ENCODE measurements around the gene ICAM5. TPM values are rescaled to one million over a fixed set of nuclear protein-coding genes. Genes with fewer than 3 reads are reported as not detected.

ICAM5 gene
- total RNA-seq, 1 experiment from 2014 or later = 53.9 TPM

DNA sequence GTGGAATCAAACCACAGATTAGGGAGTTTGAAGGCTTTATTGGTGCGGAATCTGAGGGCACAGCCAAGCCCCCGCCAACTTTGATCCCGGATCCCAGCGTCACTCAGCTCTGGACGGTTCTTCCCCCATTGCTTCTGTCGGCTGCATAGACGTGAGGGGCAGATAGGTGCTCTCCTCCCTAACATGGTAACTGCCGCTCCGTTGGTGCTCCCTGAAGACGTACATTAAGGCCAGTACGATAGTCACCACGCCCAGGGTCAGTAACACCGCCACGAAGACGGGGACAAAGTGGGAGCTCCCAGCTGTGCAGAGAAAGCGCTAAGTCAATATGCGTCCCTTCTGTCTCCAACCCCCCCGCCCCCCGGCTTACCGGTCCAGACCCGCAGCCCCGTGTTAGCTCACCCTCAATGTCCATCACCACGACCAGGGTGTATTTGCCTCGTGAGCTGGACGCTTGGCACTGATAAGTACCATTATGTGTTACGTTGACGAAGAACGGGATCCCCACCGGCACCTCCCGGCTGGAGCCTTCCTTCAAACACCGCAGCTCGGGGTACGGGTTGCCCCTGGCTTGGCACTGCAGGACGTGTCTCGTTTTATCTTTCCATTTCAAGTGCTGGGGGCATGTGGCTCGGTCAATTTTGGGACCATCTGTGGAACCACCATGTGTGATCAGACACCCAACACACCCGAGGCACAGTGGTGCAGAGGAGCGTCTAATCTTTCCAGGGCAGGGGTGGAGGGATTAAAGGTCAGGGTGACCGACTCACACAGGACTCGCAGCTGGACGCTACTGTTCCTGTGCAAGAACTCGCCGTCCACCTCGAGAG, 44.2 kb downstream of the ICAM5 start:
- no peak overlapping the region for H2AFZ ChIP-seq (ENCODE audit: low read depth, low read length, poor library complexity, severe bottlenecking)
- H3K36me3 ChIP-seq (ENCODE audit: control insufficient read depth in 1 of 2, insufficient read depth in 2 of 2, low read length in 2 of 2) = peaks cover 11 to 19% of the 10 kb centered on the region in 2 experiments
- no peak for DNase-seq (ENCODE audit: low read depth, low spot score)
- TF ChIP-seq ZFX (IDR thresholded peaks at IDR 0.05) = no peak
- TF ChIP-seq, protein P1, sequence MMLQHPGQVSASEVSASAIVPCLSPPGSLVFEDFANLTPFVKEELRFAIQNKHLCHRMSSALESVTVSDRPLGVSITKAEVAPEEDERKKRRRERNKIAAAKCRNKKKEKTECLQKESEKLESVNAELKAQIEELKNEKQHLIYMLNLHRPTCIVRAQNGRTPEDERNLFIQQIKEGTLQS (IDR thresholded peaks at IDR 0.05) = no peak
- TF ChIP-seq SIN3A (IDR thresholded peaks at IDR 0.05; ENCODE audit: low read depth) = 0 out of 2 replicates have a peak, but pooled peaks have one; percentile 10
- TSS peak; percentile 80 for BruUV-seq (replicated peaks)
- ATAC-seq = peak; percentile 26
- ChIA-PET RAD21 (ENCODE audit: low non-redundant PET in 1 of 2, low total read pairs in 2 of 2, uncharacterized antibody in 2 of 2, unreplicated experiment in 2 of 2) (interaction anchor here (0.9 to 1.2 kb wide), 5 partner anchors 45 to 65 kb away, joined by 3 to 6 read pairs (median 3); partner anchors contain the start of gene ICAM1 (in 1 of the 2)), POLR2A (interaction anchor here (0.5 to 2.5 kb wide), 9 partner anchors 10 to 552 kb away, joined by 3 to 26 read pairs (median 4); partner anchors contain the start of genes ICAM5 and TYK2), CTCF (interaction anchor here (0.6 to 1.7 kb wide), 9 partner anchors 44 to 401 kb away, joined by 3 to 4 read pairs (median 3); partner anchors contain the start of gene ICAM5)
- peak overlapping the region; percentile 77 to 93 for H3K4me3 ChIP-seq (replicated peaks in 1 of 2; ENCODE audit: low read depth in 1 of 2, low read length in 2 of 2)
- H3K9ac ChIP-seq (ENCODE audit: low read length) = peak overlapping the region; percentile 75
- peak overlapping the region; percentile 90 for H3K27ac ChIP-seq (ENCODE audit: low read depth, low read length)
- H3K4me2 ChIP-seq (ENCODE audit: low read length) = peak overlapping the region; percentile 100
- no peaks in the 10 kb centered on the region for H4K20me1 ChIP-seq (ENCODE audit: insufficient read depth)
- no peaks in the 10 kb centered on the region for H3K9me3 ChIP-seq (ENCODE audit: control insufficient read depth in 1 of 2, insufficient read depth in 1 of 2, low read depth in 1 of 2, low read length in 2 of 2)
- no peaks in the 10 kb centered on the region for H3K27me3 ChIP-seq (ENCODE audit: insufficient read depth, low read length)
- H3K79me2 ChIP-seq (ENCODE audit: insufficient read depth, low read length) = peaks cover 45% of the 10 kb centered on the region
- no peaks in the 10 kb centered on the region for H3K9me2 ChIP-seq (ENCODE audit: insufficient read depth)
- H3K4me1 ChIP-seq (ENCODE audit: control insufficient read depth in 1 of 2, insufficient read depth in 2 of 2, low read length in 2 of 2) = peaks cover 6 to 28% of the 10 kb centered on the region in 2 experiments; a peak in 3 of 4 replicates
- intact Hi-C loops (cut with micrococcal nuclease) = loop anchor here (2.0 kb wide), 2 partner anchors 45 to 47 kb away; partner anchors contain the start of genes ICAM5 and TYK2

DNA sequence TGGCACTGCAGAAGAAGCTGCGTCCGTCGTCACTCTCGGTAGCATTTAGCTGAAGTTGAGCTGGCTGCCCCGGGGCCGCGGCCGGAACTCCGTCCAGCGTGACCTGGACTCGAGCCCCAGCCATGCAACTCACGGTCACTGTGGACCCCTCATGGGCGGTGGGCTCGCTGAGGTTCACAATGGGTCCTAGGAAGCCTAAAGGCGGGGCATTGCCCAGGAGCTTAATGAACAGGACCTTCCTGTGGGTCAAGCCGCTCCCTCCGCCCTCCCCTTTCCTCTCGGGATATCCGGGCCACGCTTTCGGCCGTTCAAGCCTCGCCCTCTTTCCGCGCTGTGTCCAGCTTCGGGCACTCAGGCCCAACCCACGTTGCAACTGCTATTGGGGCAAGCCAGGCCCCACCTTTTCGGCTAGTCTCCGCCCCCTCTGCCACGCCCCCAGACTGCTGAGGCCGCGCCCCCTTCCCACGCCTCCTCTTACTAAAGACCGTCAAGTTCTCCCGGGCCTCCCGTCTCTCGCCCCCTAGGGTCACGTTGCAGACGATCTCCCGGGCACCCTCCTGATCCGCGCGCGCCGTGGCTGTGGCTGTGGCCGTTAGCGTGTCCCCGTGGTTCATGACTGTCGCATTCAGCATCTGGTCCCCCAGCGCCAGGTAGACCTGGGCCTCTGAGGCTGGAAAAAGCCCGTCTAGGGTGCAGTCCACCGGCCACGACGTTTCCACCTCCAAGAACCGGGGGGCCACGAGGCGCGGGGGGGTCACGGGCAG, 45.0 kb downstream of the ICAM5 start:
- peaks cover 37% of the 10 kb centered on the region for H3K79me2 ChIP-seq (ENCODE audit: insufficient read depth, low read length)
- H3K27ac ChIP-seq (ENCODE audit: low read depth, low read length) = peak overlapping the region; percentile 90
- H3K4me3 ChIP-seq (replicated peaks in 1 of 2; ENCODE audit: low read depth in 1 of 2, low read length in 2 of 2) = peak overlapping the region; percentile 77 to 93
- intact Hi-C loops (cut with micrococcal nuclease) = loop anchor here (2.0 kb wide), 1 partner anchor 46 kb away; the partner anchor contains the start of gene TYK2
- ChIA-PET CTCF (interaction anchor here (0.6 to 1.7 kb wide), 5 partner anchors 45 to 402 kb away, joined by 3 to 4 read pairs (median 3); partner anchors contain the start of gene ICAM5), RAD21 (ENCODE audit: low non-redundant PET in 1 of 2, low total read pairs in 2 of 2, uncharacterized antibody in 2 of 2, unreplicated experiment in 2 of 2) (interaction anchor here (0.8 to 1.2 kb wide), 4 partner anchors 46 to 65 kb away, joined by 3 to 4 read pairs (median 3); partner anchors contain the start of gene ICAM1 (in 1 of the 2)), POLR2A (interaction anchor here (0.5 to 2.5 kb wide), 8 partner anchors 9 to 551 kb away, joined by 3 to 26 read pairs (median 4); partner anchors contain the start of genes ICAM5 and TYK2)
- peak; percentile 93 for DNase-seq (ENCODE audit: low read depth, low spot score)
- no peaks in the 10 kb centered on the region for H3K9me2 ChIP-seq (ENCODE audit: insufficient read depth)
- BruUV-seq (replicated peaks) = no TSS peak
- no peaks in the 10 kb centered on the region for H4K20me1 ChIP-seq (ENCODE audit: insufficient read depth)
- H3K9me3 ChIP-seq (ENCODE audit: control insufficient read depth in 1 of 2, insufficient read depth in 1 of 2, low read depth in 1 of 2, low read length in 2 of 2) = no peaks in the 10 kb centered on the region
- TF ChIP-seq, protein P2, sequence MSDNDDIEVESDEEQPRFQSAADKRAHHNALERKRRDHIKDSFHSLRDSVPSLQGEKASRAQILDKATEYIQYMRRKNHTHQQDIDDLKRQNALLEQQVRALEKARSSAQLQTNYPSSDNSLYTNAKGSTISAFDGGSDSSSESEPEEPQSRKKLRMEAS (IDR thresholded peaks at IDR 0.05) = peak; percentile 92
- TF ChIP-seq, protein P3, sequence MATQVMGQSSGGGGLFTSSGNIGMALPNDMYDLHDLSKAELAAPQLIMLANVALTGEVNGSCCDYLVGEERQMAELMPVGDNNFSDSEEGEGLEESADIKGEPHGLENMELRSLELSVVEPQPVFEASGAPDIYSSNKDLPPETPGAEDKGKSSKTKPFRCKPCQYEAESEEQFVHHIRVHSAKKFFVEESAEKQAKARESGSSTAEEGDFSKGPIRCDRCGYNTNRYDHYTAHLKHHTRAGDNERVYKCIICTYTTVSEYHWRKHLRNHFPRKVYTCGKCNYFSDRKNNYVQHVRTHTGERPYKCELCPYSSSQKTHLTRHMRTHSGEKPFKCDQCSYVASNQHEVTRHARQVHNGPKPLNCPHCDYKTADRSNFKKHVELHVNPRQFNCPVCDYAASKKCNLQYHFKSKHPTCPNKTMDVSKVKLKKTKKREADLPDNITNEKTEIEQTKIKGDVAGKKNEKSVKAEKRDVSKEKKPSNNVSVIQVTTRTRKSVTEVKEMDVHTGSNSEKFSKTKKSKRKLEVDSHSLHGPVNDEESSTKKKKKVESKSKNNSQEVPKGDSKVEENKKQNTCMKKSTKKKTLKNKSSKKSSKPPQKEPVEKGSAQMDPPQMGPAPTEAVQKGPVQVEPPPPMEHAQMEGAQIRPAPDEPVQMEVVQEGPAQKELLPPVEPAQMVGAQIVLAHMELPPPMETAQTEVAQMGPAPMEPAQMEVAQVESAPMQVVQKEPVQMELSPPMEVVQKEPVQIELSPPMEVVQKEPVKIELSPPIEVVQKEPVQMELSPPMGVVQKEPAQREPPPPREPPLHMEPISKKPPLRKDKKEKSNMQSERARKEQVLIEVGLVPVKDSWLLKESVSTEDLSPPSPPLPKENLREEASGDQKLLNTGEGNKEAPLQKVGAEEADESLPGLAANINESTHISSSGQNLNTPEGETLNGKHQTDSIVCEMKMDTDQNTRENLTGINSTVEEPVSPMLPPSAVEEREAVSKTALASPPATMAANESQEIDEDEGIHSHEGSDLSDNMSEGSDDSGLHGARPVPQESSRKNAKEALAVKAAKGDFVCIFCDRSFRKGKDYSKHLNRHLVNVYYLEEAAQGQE (IDR thresholded peaks at IDR 0.05; ENCODE audit: low read depth) = no peak
- TF ChIP-seq, protein P4, sequence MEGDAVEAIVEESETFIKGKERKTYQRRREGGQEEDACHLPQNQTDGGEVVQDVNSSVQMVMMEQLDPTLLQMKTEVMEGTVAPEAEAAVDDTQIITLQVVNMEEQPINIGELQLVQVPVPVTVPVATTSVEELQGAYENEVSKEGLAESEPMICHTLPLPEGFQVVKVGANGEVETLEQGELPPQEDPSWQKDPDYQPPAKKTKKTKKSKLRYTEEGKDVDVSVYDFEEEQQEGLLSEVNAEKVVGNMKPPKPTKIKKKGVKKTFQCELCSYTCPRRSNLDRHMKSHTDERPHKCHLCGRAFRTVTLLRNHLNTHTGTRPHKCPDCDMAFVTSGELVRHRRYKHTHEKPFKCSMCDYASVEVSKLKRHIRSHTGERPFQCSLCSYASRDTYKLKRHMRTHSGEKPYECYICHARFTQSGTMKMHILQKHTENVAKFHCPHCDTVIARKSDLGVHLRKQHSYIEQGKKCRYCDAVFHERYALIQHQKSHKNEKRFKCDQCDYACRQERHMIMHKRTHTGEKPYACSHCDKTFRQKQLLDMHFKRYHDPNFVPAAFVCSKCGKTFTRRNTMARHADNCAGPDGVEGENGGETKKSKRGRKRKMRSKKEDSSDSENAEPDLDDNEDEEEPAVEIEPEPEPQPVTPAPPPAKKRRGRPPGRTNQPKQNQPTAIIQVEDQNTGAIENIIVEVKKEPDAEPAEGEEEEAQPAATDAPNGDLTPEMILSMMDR (IDR thresholded peaks at IDR 0.05 in 2 of 3, conservative IDR thresholded peaks at IDR 0.05 in 1 of 3; ENCODE audit: borderline replicate concordance in 1 of 3, insufficient read depth in 1 of 3, low read depth in 2 of 3, low read length in 2 of 3) = peak in 2 of 3 experiments; percentile 7 to 20; a peak in 1 of 6 replicates
- peak; percentile 67; the same call in 1 of the 2 replicates for TF ChIP-seq EGR1 (IDR thresholded peaks at IDR 0.05; ENCODE audit: low read depth)
- peak; percentile 67 for TF ChIP-seq POLR2AphosphoS5 (IDR thresholded peaks at IDR 0.05; ENCODE audit: low read depth, low read length)
- peaks cover 6 to 28% of the 10 kb centered on the region in 2 experiments; a peak in 3 of 4 replicates for H3K4me1 ChIP-seq (ENCODE audit: control insufficient read depth in 1 of 2, insufficient read depth in 2 of 2, low read length in 2 of 2)
- no peaks in the 10 kb centered on the region for H3K27me3 ChIP-seq (ENCODE audit: insufficient read depth, low read length)
- H2AFZ ChIP-seq (ENCODE audit: low read depth, low read length, poor library complexity, severe bottlenecking) = no peak overlapping the region
- H3K9ac ChIP-seq (ENCODE audit: low read length) = peak overlapping the region; percentile 75
- H3K36me3 ChIP-seq (ENCODE audit: control insufficient read depth in 1 of 2, insufficient read depth in 2 of 2, low read length in 2 of 2) = peaks cover 6 to 11% of the 10 kb centered on the region in 2 experiments
- peak; percentile 80 for ATAC-seq
- H3K4me2 ChIP-seq (ENCODE audit: low read length) = peak overlapping the region; percentile 100

Measured in HCT116 (cell line).